Measurements from ENCODE around the gene P3R3URF.

- TF ChIP-seq ZNF8 (CRISPR knock-in tag; IDR thresholded peaks at IDR 0.05) (no peak), ISL1 (CRISPR knock-in tag; IDR thresholded peaks at IDR 0.05) (no peak), TOX (CRISPR knock-in tag; IDR thresholded peaks at IDR 0.05; ENCODE audit: borderline replicate concordance) (no peak), CSDC2 (CRISPR knock-in tag; IDR thresholded peaks at IDR 0.05) (no peak), OSR1 (CRISPR knock-in tag; IDR thresholded peaks at IDR 0.05) (no peak), ZNF565 (CRISPR knock-in tag; conservative IDR thresholded peaks at IDR 0.05; ENCODE audit: low read depth) (no peak), SNAI2 (CRISPR knock-in tag; IDR thresholded peaks at IDR 0.05) (no peak), PATZ1 (CRISPR knock-in tag; IDR thresholded peaks at IDR 0.05; ENCODE audit: borderline replicate concordance) (no peak), ZFP3 (CRISPR knock-in tag; IDR thresholded peaks at IDR 0.05) (no peak), CREB5 (CRISPR knock-in tag; IDR thresholded peaks at IDR 0.05; ENCODE audit: low read depth) (no peak)
Observed at GRCh38 chr1:46153228-46153627, 23.1 kb downstream of the P3R3URF start.

Measured in SK-N-SH treated with all-trans-retinoic acid at 6 μM for 48 hours (cell line).